OCI-LY7 (cell line): Measurements from ENCODE around the gene C16orf92. TPM values are rescaled to one million over a fixed set of nuclear protein-coding genes. Genes with fewer than 3 reads are reported as not detected.

ENCODE experiments used
- BruUV-seq: library from RNA; stranded (reverse); fragments of 400-500 nt; replicated peaks from 2 replicates; lab custom pipeline; 2021; lab: Mats Ljungman, UMichigan
- CTCF ChIA-PET: fragments of 300-600 bp; sonication (Branson Sonifier 250); formaldehyde crosslinking; loops from one replicate; lab custom pipeline; 2022; ENCODE audit warnings: antibody characterized with exemption; ENCODE audit not compliant: unreplicated experiment; lab: Charles Lee
- POLR2A ChIA-PET: fragments of 300-600 bp; sonication (Branson Sonifier 250); formaldehyde crosslinking; loops from one replicate; lab custom pipeline; 2022; ENCODE audit warnings: antibody characterized with exemption; lab: Charles Lee
- DNase-seq: peaks from one replicate; pipeline ENCODE4 v3.0.0-alpha.2; 2015; ENCODE audit warnings: low spot score
- H2AFZ ChIP-seq: fragments of 200-600 bp; sonication (generic), shearing (Covaris generic); 2 replicates; pipeline ENCODE4 v1.6.1; 2014; ENCODE audit warnings: mild to moderate bottlenecking, antibody characterized with exemption, low read length, moderate library complexity
- H3K27ac ChIP-seq: fragments of 200-600 bp; sonication (generic); 2 replicates; pipeline ENCODE4 v1.5.1; 2014; ENCODE audit warnings: mixed run types, low read depth, mild to moderate bottlenecking, moderate library complexity, low read length, inconsistent platforms; ENCODE audit not compliant: poor library complexity, severe bottlenecking
- H3K36me3 ChIP-seq: fragments of 200-600 bp; sonication (generic); 2 replicates; pipeline ENCODE4 v1.6.1; 2014; ENCODE audit warnings: mild to moderate bottlenecking, antibody characterized with exemption, low read length, moderate library complexity, mixed read lengths; ENCODE audit not compliant: insufficient read depth
- H3K4me1 ChIP-seq: fragments of 200-600 bp; sonication (generic); 2 replicates; pipeline ENCODE4 v1.5.1; 2014; ENCODE audit warnings: mild to moderate bottlenecking, low read length; ENCODE audit not compliant: insufficient read depth, poor library complexity, severe bottlenecking
- H3K4me2 ChIP-seq: fragments of 200-600 bp; sonication (generic); 2 replicates; pipeline ENCODE4 v1.6.1; 2014; ENCODE audit warnings: mild to moderate bottlenecking, low read length
- H3K4me3 ChIP-seq: fragments of 200-600 bp; sonication (generic); 2 replicates; pipeline ENCODE4 v1.5.1; 2014; ENCODE audit warnings: mild to moderate bottlenecking, low read depth, low read length; ENCODE audit not compliant: poor library complexity, severe bottlenecking
- H3K79me2 ChIP-seq: fragments of 200-600 bp; sonication (generic); 2 replicates; pipeline ENCODE4 v1.6.1; 2016; ENCODE audit warnings: low read depth, mild to moderate bottlenecking, low read length, moderate library complexity, mixed read lengths; ENCODE audit not compliant: insufficient read depth
- H3K9me2 ChIP-seq: fragments of 200-600 bp; sonication (generic); 2 replicates; pipeline ENCODE4 v1.6.1; 2016; ENCODE audit warnings: mild to moderate bottlenecking, low read length, mixed read lengths; ENCODE audit not compliant: insufficient read depth
- H3K9me3 ChIP-seq: fragments of 200-600 bp; sonication (generic); 2 replicates; pipeline ENCODE4 v1.6.1; 2014; ENCODE audit warnings: mild to moderate bottlenecking, mixed run types, low read length, mixed read lengths
- H4K20me1 ChIP-seq: fragments of 200-600 bp; sonication (generic); 2 replicates; pipeline ENCODE4 v1.6.1; 2014; ENCODE audit warnings: mild to moderate bottlenecking, antibody characterized with exemption, low read length, moderate library complexity, mixed read lengths; ENCODE audit not compliant: insufficient read depth
- CTCF ChIP-seq: fragments of 200-600 bp; sonication (generic); conservative IDR thresholded peaks from 2 replicates; pipeline ENCODE4 v1.5.1; 2014; ENCODE audit warnings: mild to moderate bottlenecking, antibody characterized with exemption, low read length, moderate library complexity, mixed read lengths
- EZH2phosphoT487 ChIP-seq: fragments of 200-600 bp; sonication (generic); IDR thresholded peaks from 2 replicates; pipeline ENCODE4 v1.6.1; 2018; ENCODE audit warnings: low read depth, borderline replicate concordance, mild to moderate bottlenecking, mixed run types, antibody characterized with exemption, low read length, moderate library complexity, mixed read lengths
- intact Hi-C: fragments of 100-400 bp; cut with micrococcal nuclease; formaldehyde crosslinking; loops from one replicate; pipeline ENCODE4 v1.10.0; 2022; ENCODE audit not compliant: unreplicated experiment
- total RNA-seq, 2 experiments: library from RNA; depleted of rRNA in 1 of 2; stranded (reverse); fragments of >200 nt in 1 of 2; shearing (Covaris generic) in 1 of 2; gene quantifications; 2 replicates each; pipeline ENCODE4 v1.2.3, GENCODE V29; 2014 to 2022

Gene C16orf92
- total RNA-seq, 2 experiments from 2014 or later = not detected

GRCh38 chr16:30041841-30042240 is 18.8 kb downstream of the C16orf92 start:
- no peak overlapping the region for H3K4me2 ChIP-seq
- no TSS peak for BruUV-seq
- no peaks in the 10 kb centered on the region for H3K9me2 ChIP-seq
- H3K79me2 ChIP-seq = no peaks in the 10 kb centered on the region
- ChIA-PET CTCF (no interaction called here), POLR2A (interaction anchor here (1.2 kb wide), 1 partner anchor 22 kb away, joined by 3 read pairs; no protein-coding TSS in a partner anchor)
- no peaks in the 10 kb centered on the region for H3K36me3 ChIP-seq
- TF ChIP-seq CTCF (peak; percentile 76), EZH2phosphoT487 (no peak)
- no peak overlapping the region for H3K27ac ChIP-seq
- H2AFZ ChIP-seq = no peak overlapping the region
- intact Hi-C loops = loop anchor here (2.0 kb wide), 1 partner anchor 51 kb away; no protein-coding TSS in a partner anchor
- DNase-seq = peak; percentile 39
- H3K9me3 ChIP-seq = no peaks in the 10 kb centered on the region
- no peak overlapping the region for H3K4me3 ChIP-seq
- H4K20me1 ChIP-seq = no peaks in the 10 kb centered on the region
- H3K4me1 ChIP-seq = no peaks in the 10 kb centered on the region

- CTCF ChIA-PET = no interaction called here
Observed at GRCh38 chr16:30046178-30046577, 23.2 kb downstream of the C16orf92 start.

More at GRCh38 chr16:30046178-30046577, 23.2 kb downstream of the C16orf92 start:
- no peak overlapping the region for H3K4me2 ChIP-seq
- no peak overlapping the region for H3K4me3 ChIP-seq
- no peak overlapping the region for H3K27ac ChIP-seq
- no peak for DNase-seq
- H3K9me3 ChIP-seq = no peaks in the 10 kb centered on the region
- no TSS peak for BruUV-seq
- H3K79me2 ChIP-seq = no peaks in the 10 kb centered on the region
- H3K9me2 ChIP-seq = no peaks in the 10 kb centered on the region
- H3K36me3 ChIP-seq = no peaks in the 10 kb centered on the region
- no peak for TF ChIP-seq CTCF
- TF ChIP-seq EZH2phosphoT487 = no peak
- no peaks in the 10 kb centered on the region for H4K20me1 ChIP-seq
- H3K4me1 ChIP-seq = no peaks in the 10 kb centered on the region
- intact Hi-C loops = no loop called here
- no peak overlapping the region for H2AFZ ChIP-seq
- POLR2A ChIA-PET = no interaction called here
